Gastroesophageal sphincter (tissue), 3 donors: ENCODE results near the gene HAO1.

ENCODE experiments used
- EP300 ChIP-seq: sonication (generic); formaldehyde crosslinking; IDR thresholded peaks from one replicate; pipeline ENCODE4 v1.6.1; 2017; ENCODE audit warnings: antibody characterized with exemption, mild to moderate bottlenecking
- POLR2A ChIP-seq, 2 donors: fragments of 450-650 bp; IDR thresholded peaks; one replicate each; pipeline ENCODE4 v1.6.1; 2017; ENCODE audit warnings: antibody characterized with exemption in 2 of 2, mild to moderate bottlenecking in 2 of 2, moderate library complexity in 1 of 2
- POLR2AphosphoS5 ChIP-seq: sonication (generic); formaldehyde crosslinking; IDR thresholded peaks from one replicate; pipeline ENCODE4 v1.6.1; 2017; ENCODE audit warnings: antibody characterized with exemption
- TF ChIP-seq, protein P1 (sequence below), 4 experiments: fragments of 200-600 bp in 2 of 4; fragments of 450-650 bp in 2 of 4; sonication (generic) in 1 of 4; IDR thresholded peaks; one replicate each; pipeline ENCODE4 v1.5.1; 2017 to 2019; ENCODE audit warnings: antibody characterized with exemption in 4 of 4, mild to moderate bottlenecking in 2 of 4, moderate library complexity in 2 of 4

DNA sequence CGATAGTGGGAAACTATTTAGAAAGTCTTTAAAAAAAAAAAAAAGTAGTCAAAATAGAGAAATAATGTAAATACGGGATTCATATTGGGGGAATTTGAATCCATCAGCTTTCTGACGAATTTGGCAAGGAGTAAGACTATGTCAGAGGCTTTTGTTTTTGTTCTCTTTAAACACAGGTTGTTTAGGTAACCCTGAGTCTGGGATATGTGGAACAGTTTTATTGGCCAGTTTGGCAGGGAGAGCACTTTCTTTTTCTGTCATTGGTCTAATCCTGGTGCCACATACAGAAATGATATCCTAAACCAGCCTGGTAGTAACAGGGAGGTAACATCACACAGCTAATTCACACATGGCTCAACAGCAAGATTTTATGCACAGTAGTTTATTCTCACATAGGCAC lies 27.7 kb downstream of the HAO1 start:
- TF ChIP-seq POLR2A (IDR thresholded peaks at IDR 0.05) = no peak
- TF ChIP-seq EP300 = no peak
- TF ChIP-seq, protein P1, sequence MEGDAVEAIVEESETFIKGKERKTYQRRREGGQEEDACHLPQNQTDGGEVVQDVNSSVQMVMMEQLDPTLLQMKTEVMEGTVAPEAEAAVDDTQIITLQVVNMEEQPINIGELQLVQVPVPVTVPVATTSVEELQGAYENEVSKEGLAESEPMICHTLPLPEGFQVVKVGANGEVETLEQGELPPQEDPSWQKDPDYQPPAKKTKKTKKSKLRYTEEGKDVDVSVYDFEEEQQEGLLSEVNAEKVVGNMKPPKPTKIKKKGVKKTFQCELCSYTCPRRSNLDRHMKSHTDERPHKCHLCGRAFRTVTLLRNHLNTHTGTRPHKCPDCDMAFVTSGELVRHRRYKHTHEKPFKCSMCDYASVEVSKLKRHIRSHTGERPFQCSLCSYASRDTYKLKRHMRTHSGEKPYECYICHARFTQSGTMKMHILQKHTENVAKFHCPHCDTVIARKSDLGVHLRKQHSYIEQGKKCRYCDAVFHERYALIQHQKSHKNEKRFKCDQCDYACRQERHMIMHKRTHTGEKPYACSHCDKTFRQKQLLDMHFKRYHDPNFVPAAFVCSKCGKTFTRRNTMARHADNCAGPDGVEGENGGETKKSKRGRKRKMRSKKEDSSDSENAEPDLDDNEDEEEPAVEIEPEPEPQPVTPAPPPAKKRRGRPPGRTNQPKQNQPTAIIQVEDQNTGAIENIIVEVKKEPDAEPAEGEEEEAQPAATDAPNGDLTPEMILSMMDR (IDR thresholded peaks at IDR 0.05) = no peak
- no peak for TF ChIP-seq POLR2AphosphoS5
